ENCODE measurements around the gene HEMGN. TPM values are rescaled to one million over a fixed set of nuclear protein-coding genes. Genes with fewer than 3 reads are reported as not detected.
A peak's percentile ranks its signal among the peaks of the same experiment; 100 is the strongest.

HEMGN gene
- total and polyA plus RNA-seq, 2 of the 13 experiments (the other 11 are each of a cell fraction or from before 2014, with no cell fraction given), result not detected

DNA sequence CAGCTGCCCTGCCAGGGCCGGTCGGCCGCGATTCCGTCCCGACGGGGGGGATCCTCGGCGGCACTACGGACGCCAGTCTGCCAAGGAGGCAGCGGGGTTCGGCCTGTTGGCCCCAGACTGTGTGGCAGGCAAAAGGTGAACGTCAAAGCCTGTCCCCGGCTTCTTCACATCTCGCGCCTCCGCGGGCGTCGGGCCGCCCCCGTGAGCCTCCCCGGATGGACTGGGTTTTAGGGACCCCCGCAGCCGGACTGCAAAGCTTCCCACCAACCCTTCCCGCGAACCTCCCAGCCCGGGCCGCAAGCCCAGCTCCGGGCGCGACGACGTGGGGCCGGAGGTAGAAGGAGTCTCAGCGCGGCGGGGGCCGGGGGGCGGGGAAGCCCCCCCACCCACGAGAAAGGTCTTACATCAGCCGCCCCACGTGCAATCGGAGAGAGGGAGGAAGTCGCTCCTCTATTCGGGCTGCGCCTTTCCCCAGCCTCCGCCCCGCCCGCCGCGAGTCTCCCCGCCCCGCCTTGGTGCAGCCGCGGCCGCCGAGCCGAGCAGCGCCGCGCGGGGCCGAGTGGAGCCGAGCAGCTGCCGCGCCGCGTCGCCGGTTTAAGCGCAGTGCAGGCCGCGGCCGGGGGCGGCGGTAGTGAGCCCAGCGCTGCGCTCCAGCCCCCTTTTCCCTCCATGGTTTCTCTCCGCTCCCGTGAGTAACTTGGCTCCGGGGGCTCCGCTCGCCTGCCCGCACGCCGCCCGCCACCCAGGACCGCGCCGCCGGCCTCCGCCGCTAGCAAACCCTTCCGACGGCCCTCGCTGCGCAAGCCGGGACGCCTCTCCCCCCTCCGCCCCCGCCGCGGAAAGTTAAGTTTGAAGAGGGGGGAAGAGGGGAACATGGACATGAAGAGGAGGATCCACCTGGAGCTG, 45.0 kb upstream of the HEMGN start, which contains the start of gene ANP32B (continued):
- TF ChIP-seq, protein P1, sequence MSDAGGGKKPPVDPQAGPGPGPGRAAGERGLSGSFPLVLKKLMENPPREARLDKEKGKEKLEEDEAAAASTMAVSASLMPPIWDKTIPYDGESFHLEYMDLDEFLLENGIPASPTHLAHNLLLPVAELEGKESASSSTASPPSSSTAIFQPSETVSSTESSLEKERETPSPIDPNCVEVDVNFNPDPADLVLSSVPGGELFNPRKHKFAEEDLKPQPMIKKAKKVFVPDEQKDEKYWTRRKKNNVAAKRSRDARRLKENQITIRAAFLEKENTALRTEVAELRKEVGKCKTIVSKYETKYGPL (CRISPR knock-in tag; IDR thresholded peaks at IDR 0.05), result no peak
- TF ChIP-seq ZNF746 (CRISPR knock-in tag; IDR thresholded peaks at IDR 0.05) (peak; percentile 56), SALL1 (CRISPR knock-in tag; IDR thresholded peaks at IDR 0.05) (peak; percentile 54; the same call in 1 of the 2 replicates), BORCS8-MEF2B (CRISPR knock-in tag; IDR thresholded peaks at IDR 0.05) (peak; percentile 83), MAFG (CRISPR knock-in tag; IDR thresholded peaks at IDR 0.05) (no peak), MEF2D (CRISPR knock-in tag; IDR thresholded peaks at IDR 0.05) (0 out of 2 replicates have a peak, but pooled peaks have one; percentile 26), ZNF788 (CRISPR knock-in tag; IDR thresholded peaks at IDR 0.05; ENCODE audit: borderline replicate concordance) (peak; percentile 72; the same call in 1 of the 2 replicates), MZF1 (CRISPR knock-in tag; IDR thresholded peaks at IDR 0.05; ENCODE audit: borderline replicate concordance) (0 out of 2 replicates have a peak, but pooled peaks have one; percentile 46), ZNF329 (CRISPR knock-in tag; IDR thresholded peaks at IDR 0.05; ENCODE audit: low read depth) (0 out of 2 replicates have a peak, but pooled peaks have one; percentile 73), ZBTB8A (CRISPR knock-in tag; IDR thresholded peaks at IDR 0.05; ENCODE audit: borderline replicate concordance, low read depth) (peak; percentile 40; the same call in 1 of the 2 replicates), TOE1 (CRISPR knock-in tag; IDR thresholded peaks at IDR 0.05) (no peak), TOPORS (CRISPR knock-in tag; IDR thresholded peaks at IDR 0.05) (peak; percentile 93), ZBTB38 (CRISPR knock-in tag; IDR thresholded peaks at IDR 0.05) (peak; percentile 45; the same call in 1 of the 2 replicates), GABPA (IDR thresholded peaks at IDR 0.05; ENCODE audit: low read depth, low read length) (no peak), GABPA (CRISPR knock-in tag; IDR thresholded peaks at IDR 0.05; ENCODE audit: low read depth) (0 out of 2 replicates have a peak, but pooled peaks have one; percentile 27), KLF6 (CRISPR knock-in tag; IDR thresholded peaks at IDR 0.05) (peak; percentile 92; the same call in 1 of the 2 replicates), RNF2 (conservative IDR thresholded peaks at IDR 0.05; ENCODE audit: low read depth) (0 out of 2 replicates have a peak, but pooled peaks have one; percentile 34), ELF1 (CRISPR knock-in tag; IDR thresholded peaks at IDR 0.05) (peak; percentile 36; the same call in 1 of the 2 replicates), NFKB2 (CRISPR knock-in tag; IDR thresholded peaks at IDR 0.05; ENCODE audit: borderline replicate concordance) (peak; percentile 19; the same call in 1 of the 2 replicates), PHF5A (CRISPR knock-in tag; IDR thresholded peaks at IDR 0.05; ENCODE audit: low read depth, unreplicated experiment) (peak; percentile 32), FIP1L1 (IDR thresholded peaks at IDR 0.05; ENCODE audit: borderline replicate concordance, insufficient read depth, low read depth, low read length) (no peak), ZNF615 (CRISPR knock-in tag; IDR thresholded peaks at IDR 0.05; ENCODE audit: borderline replicate concordance) (no peak), ZNF225 (CRISPR knock-in tag; IDR thresholded peaks at IDR 0.05) (peak; percentile 52; the same call in 1 of the 2 replicates), ZNF251 (CRISPR knock-in tag; IDR thresholded peaks at IDR 0.05) (no peak), POGZ (CRISPR knock-in tag; IDR thresholded peaks at IDR 0.05) (0 out of 2 replicates have a peak, but pooled peaks have one; percentile 35), ZNF143 (CRISPR knock-in tag; IDR thresholded peaks at IDR 0.05) (no peak)
- TF ChIP-seq, protein P2, sequence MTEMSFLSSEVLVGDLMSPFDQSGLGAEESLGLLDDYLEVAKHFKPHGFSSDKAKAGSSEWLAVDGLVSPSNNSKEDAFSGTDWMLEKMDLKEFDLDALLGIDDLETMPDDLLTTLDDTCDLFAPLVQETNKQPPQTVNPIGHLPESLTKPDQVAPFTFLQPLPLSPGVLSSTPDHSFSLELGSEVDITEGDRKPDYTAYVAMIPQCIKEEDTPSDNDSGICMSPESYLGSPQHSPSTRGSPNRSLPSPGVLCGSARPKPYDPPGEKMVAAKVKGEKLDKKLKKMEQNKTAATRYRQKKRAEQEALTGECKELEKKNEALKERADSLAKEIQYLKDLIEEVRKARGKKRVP (CRISPR knock-in tag; IDR thresholded peaks at IDR 0.05), result peak in 1 of 2 experiments; percentile 99; a peak in 2 of 4 replicates
- TF ChIP-seq, protein P3, sequence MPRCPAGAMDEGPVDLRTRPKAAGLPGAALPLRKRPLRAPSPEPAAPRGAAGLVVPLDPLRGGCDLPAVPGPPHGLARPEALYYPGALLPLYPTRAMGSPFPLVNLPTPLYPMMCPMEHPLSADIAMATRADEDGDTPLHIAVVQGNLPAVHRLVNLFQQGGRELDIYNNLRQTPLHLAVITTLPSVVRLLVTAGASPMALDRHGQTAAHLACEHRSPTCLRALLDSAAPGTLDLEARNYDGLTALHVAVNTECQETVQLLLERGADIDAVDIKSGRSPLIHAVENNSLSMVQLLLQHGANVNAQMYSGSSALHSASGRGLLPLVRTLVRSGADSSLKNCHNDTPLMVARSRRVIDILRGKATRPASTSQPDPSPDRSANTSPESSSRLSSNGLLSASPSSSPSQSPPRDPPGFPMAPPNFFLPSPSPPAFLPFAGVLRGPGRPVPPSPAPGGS (CRISPR knock-in tag; IDR thresholded peaks at IDR 0.05), result peak; percentile 46; the same call in 1 of the 2 replicates
